ENCODE data around the gene ZNF280B.

DNA sequence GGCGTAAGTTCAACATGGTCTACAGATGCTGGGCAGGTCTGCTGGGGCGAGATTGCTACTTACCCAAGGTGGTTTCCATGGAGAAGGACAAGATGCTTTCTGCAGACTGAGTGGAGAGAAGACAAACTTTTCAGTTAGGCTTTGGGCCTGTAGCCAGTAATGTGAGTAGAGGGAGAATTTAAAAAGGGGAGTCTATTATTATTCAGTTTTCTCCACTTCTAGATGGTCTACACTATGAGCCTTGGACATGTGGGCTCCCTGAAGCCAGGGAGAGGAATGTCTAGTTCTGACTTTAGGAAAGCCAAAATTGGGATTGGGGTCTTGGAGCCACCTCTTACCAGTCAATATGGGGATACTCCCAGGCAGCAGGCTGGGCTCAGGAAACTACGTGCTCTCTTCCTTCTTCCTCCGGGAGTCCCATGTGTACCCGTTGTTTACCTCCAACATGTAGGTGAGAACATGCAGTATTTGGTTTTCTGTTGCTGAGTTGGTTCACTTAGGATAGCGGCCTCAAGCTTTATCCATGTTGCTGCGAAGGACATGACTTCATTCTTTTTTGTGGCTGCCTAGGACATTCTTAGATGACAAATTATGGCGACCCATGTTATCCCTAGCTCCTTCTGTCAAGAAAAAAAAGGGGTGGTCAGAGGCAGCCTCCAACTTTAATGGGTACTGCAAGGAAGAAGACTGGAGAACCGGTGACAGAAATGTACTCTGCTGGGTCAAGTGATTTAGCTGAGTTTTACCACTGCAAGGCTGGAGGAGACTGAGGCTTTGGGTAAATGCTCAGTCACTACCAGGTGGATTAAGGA lies 26.3 kb upstream of the ZNF280B start:
- no peak for TF ChIP-seq EZH2phosphoT487 (IDR thresholded peaks at IDR 0.05; ENCODE audit: borderline replicate concordance, low read length)
- TF ChIP-seq, protein P1, sequence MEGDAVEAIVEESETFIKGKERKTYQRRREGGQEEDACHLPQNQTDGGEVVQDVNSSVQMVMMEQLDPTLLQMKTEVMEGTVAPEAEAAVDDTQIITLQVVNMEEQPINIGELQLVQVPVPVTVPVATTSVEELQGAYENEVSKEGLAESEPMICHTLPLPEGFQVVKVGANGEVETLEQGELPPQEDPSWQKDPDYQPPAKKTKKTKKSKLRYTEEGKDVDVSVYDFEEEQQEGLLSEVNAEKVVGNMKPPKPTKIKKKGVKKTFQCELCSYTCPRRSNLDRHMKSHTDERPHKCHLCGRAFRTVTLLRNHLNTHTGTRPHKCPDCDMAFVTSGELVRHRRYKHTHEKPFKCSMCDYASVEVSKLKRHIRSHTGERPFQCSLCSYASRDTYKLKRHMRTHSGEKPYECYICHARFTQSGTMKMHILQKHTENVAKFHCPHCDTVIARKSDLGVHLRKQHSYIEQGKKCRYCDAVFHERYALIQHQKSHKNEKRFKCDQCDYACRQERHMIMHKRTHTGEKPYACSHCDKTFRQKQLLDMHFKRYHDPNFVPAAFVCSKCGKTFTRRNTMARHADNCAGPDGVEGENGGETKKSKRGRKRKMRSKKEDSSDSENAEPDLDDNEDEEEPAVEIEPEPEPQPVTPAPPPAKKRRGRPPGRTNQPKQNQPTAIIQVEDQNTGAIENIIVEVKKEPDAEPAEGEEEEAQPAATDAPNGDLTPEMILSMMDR (conservative IDR thresholded peaks at IDR 0.05; ENCODE audit: low read depth, low read length): no peak
- no peak for TF ChIP-seq EZH2 (IDR thresholded peaks at IDR 0.05; ENCODE audit: low read length, unreplicated experiment)
